Left kidney (tissue), 2 donors: ENCODE data around the gene ANKRD65. TPM values are rescaled to one million over a fixed set of nuclear protein-coding genes. Genes with fewer than 3 reads are reported as not detected.
"Not testable (repeated sequence)": the region's sequence is repeated elsewhere in the genome, so short reads cannot be mapped to it uniquely, and the experiment has no call there.

Experiments
- DNase-seq: peaks from one replicate; pipeline ENCODE4 v3.0.0-alpha.2; 2013
- polyA plus RNA-seq: library from polyadenylated mRNA; unstranded; fragments of 120-200 nt; gene quantifications from one replicate; pipeline ENCODE4 v1.2.1, GENCODE V29; 2013; ENCODE audit not compliant: insufficient read length

The ANKRD65 gene
- polyA plus RNA-seq, 1 donor: 8.5 TPM

GRCh38 chr1:1430992-1431844 is 10.1 kb upstream of the ANKRD65 start:
- DNase-seq: no peak

- DNase-seq: no peak
These were observed 9.3 kb upstream of the ANKRD65 start for GRCh38 chr1:1430114-1430982.

GRCh38 chr1:1429671-1430073 is 8.6 kb upstream of the ANKRD65 start:
- DNase-seq: no peak

- DNase-seq: not testable (repeated sequence)
These were observed 7.9 kb upstream of the ANKRD65 start for GRCh38 chr1:1428967-1429366.

- DNase-seq: no peak
These were observed 7.1 kb upstream of the ANKRD65 start for GRCh38 chr1:1428174-1428573.

- no peak for DNase-seq
These were observed 6.7 kb upstream of the ANKRD65 start for GRCh38 chr1:1427820-1428148.

- no peak for DNase-seq
These were observed 6.2 kb upstream of the ANKRD65 start for GRCh38 chr1:1427106-1427819.

GRCh38 chr1:1426496-1427105 is 5.5 kb upstream of the ANKRD65 start:
- no peak for DNase-seq

- DNase-seq: no peak
These were observed 4.8 kb upstream of the ANKRD65 start for GRCh38 chr1:1425753-1426495.

GRCh38 chr1:1425426-1425752 is 4.3 kb upstream of the ANKRD65 start:
- no peak for DNase-seq

- no peak for DNase-seq
These were observed 3.6 kb upstream of the ANKRD65 start for GRCh38 chr1:1424707-1425106.

GRCh38 chr1:1423245-1423597 is 2.1 kb upstream of the ANKRD65 start:
- no peak for DNase-seq

- DNase-seq: no peak
These were observed 1.6 kb upstream of the ANKRD65 start for GRCh38 chr1:1422465-1423244.

- no peak for DNase-seq
These were observed 910 bp upstream of the ANKRD65 start for GRCh38 chr1:1421907-1422464.

GRCh38 chr1:1420654-1421141 is 378 bp downstream of the ANKRD65 start:
- no peak for DNase-seq

- no peak for DNase-seq
These were observed 1.0 kb downstream of the ANKRD65 start for GRCh38 chr1:1419813-1420653.

GRCh38 chr1:1419363-1419812 is 1.7 kb downstream of the ANKRD65 start:
- no peak for DNase-seq

- DNase-seq: no peak
These were observed 2.4 kb downstream of the ANKRD65 start for GRCh38 chr1:1418464-1419362.
